Pericardium fibroblast (primary cell): ENCODE results near the gene LINC01488. TPM values are rescaled to one million over a fixed set of nuclear protein-coding genes. Genes with fewer than 3 reads are reported as not detected.

Experiments used
- total RNA-seq: library from RNA; depleted of rRNA; stranded (reverse); fragments of >200 nt; gene quantifications from 2 replicates; pipeline ENCODE4 v1.2.3, GENCODE V29; 2015

The LINC01488 gene
- total RNA-seq: not detected in 2 replicates

DNA sequence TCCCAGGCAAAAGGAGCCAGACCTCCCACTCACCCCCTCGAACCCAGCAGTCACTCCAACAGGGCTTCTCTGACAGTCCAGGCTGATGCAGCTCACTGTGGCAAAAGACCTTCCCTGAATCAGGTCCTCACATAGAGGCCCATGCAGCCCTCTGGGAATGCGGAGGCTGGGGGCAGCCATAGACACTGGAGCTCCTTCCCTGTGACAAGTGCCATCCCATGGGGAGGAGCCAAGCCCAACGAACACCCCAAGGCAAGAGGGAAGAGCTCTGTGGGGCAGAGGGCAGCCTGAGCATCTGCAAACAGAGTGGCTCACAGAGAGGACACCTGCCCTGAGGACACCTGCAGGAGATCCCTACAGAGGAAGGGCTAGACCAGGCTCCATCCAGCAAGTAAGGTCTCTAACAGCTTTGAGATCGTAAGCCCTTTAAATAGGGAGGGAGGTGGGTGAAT, at the start of gene LINC01488:
Gene LINC01488, plus strand, starts transcription at position 271 of the 452 bp plus-strand sequence.

Other genes with a start within 250 kb of the LINC01488 start
- not detected in 2 replicates for gene MYEOV, start 187.5 kb upstream of the LINC01488 start, total RNA-seq
- gene CCND1, start 159.5 kb downstream of the LINC01488 start, total RNA-seq: 57.2 and 64.0 TPM in 2 replicates
- gene LTO1, start 193.7 kb downstream of the LINC01488 start, total RNA-seq: 8.4 and 11.4 TPM in 2 replicates
- not detected in 2 replicates for gene FGF19, start 222.4 kb downstream of the LINC01488 start, total RNA-seq